ENCODE data around the gene ATXN1. TPM values are rescaled to one million over a fixed set of nuclear protein-coding genes. Genes with fewer than 3 reads are reported as not detected.

Gene ATXN1
- total and polyA plus RNA-seq, 2 experiments from 2014 or later: 4.8 to 9.1 TPM

DNA sequence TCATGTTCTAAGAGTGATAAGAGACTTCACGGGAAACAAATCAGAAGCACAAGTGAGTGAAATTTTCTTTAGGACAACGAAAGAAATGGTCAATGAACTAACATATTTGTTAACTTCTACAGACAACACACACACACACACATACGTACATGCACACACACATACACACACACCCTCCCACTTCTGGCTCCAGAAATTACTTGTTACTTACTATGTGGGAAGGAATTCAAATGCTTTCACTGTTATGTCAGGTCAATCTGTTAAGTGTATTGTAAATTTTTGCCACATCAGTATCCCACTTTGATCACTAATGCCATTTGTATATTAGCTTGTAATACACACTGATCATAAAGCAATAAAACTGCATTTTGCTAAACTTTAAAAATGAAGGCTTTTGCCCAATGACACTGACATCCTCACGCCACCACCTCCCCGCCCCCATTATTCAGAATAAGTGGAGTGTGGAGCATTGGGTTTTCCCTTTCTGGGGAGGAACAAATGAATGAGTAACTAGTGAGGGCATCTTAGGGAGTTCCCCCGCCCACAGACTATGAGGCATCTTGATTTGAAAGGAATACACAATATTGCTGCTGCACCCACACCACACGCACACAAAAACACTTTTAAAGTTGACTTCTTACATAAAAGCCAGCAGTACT is 76.2 kb downstream of the ATXN1 start (continued):
- TF ChIP-seq, protein P1, sequence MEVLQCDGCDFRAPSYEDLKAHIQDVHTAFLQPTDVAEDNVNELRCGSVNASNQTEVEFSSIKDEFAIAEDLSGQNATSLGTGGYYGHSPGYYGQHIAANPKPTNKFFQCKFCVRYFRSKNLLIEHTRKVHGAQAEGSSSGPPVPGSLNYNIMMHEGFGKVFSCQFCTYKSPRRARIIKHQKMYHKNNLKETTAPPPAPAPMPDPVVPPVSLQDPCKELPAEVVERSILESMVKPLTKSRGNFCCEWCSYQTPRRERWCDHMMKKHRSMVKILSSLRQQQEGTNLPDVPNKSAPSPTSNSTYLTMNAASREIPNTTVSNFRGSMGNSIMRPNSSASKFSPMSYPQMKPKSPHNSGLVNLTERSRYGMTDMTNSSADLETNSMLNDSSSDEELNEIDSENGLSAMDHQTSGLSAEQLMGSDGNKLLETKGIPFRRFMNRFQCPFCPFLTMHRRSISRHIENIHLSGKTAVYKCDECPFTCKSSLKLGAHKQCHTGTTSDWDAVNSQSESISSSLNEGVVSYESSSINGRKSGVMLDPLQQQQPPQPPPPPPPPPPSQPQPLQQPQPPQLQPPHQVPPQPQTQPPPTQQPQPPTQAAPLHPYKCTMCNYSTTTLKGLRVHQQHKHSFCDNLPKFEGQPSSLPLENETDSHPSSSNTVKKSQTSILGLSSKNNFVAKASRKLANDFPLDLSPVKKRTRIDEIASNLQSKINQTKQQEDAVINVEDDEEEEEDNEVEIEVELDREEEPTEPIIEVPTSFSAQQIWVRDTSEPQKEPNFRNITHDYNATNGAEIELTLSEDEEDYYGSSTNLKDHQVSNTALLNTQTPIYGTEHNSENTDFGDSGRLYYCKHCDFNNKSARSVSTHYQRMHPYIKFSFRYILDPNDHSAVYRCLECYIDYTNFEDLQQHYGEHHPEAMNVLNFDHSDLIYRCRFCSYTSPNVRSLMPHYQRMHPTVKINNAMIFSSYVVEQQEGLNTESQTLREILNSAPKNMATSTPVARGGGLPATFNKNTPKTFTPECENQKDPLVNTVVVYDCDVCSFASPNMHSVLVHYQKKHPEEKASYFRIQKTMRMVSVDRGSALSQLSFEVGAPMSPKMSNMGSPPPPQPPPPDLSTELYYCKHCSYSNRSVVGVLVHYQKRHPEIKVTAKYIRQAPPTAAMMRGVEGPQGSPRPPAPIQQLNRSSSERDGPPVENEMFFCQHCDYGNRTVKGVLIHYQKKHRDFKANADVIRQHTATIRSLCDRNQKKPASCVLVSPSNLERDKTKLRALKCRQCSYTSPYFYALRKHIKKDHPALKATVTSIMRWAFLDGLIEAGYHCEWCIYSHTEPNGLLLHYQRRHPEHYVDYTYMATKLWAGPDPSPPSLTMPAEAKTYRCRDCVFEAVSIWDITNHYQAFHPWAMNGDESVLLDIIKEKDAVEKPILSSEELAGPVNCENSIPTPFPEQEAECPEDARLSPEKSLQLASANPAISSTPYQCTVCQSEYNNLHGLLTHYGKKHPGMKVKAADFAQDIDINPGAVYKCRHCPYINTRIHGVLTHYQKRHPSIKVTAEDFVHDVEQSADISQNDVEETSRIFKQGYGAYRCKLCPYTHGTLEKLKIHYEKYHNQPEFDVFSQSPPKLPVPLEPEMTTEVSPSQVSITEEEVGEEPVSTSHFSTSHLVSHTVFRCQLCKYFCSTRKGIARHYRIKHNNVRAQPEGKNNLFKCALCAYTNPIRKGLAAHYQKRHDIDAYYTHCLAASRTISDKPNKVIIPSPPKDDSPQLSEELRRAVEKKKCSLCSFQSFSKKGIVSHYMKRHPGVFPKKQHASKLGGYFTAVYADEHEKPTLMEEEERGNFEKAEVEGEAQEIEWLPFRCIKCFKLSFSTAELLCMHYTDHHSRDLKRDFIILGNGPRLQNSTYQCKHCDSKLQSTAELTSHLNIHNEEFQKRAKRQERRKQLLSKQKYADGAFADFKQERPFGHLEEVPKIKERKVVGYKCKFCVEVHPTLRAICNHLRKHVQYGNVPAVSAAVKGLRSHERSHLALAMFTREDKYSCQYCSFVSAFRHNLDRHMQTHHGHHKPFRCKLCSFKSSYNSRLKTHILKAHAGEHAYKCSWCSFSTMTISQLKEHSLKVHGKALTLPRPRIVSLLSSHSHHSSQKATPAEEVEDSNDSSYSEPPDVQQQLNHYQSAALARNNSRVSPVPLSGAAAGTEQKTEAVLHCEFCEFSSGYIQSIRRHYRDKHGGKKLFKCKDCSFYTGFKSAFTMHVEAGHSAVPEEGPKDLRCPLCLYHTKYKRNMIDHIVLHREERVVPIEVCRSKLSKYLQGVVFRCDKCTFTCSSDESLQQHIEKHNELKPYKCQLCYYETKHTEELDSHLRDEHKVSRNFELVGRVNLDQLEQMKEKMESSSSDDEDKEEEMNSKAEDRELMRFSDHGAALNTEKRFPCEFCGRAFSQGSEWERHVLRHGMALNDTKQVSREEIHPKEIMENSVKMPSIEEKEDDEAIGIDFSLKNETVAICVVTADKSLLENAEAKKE (CRISPR knock-in tag; IDR thresholded peaks at IDR 0.05): no peak
- TF ChIP-seq, protein P2, sequence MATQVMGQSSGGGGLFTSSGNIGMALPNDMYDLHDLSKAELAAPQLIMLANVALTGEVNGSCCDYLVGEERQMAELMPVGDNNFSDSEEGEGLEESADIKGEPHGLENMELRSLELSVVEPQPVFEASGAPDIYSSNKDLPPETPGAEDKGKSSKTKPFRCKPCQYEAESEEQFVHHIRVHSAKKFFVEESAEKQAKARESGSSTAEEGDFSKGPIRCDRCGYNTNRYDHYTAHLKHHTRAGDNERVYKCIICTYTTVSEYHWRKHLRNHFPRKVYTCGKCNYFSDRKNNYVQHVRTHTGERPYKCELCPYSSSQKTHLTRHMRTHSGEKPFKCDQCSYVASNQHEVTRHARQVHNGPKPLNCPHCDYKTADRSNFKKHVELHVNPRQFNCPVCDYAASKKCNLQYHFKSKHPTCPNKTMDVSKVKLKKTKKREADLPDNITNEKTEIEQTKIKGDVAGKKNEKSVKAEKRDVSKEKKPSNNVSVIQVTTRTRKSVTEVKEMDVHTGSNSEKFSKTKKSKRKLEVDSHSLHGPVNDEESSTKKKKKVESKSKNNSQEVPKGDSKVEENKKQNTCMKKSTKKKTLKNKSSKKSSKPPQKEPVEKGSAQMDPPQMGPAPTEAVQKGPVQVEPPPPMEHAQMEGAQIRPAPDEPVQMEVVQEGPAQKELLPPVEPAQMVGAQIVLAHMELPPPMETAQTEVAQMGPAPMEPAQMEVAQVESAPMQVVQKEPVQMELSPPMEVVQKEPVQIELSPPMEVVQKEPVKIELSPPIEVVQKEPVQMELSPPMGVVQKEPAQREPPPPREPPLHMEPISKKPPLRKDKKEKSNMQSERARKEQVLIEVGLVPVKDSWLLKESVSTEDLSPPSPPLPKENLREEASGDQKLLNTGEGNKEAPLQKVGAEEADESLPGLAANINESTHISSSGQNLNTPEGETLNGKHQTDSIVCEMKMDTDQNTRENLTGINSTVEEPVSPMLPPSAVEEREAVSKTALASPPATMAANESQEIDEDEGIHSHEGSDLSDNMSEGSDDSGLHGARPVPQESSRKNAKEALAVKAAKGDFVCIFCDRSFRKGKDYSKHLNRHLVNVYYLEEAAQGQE (IDR thresholded peaks at IDR 0.05; ENCODE audit: unreplicated experiment): no peak

DNA sequence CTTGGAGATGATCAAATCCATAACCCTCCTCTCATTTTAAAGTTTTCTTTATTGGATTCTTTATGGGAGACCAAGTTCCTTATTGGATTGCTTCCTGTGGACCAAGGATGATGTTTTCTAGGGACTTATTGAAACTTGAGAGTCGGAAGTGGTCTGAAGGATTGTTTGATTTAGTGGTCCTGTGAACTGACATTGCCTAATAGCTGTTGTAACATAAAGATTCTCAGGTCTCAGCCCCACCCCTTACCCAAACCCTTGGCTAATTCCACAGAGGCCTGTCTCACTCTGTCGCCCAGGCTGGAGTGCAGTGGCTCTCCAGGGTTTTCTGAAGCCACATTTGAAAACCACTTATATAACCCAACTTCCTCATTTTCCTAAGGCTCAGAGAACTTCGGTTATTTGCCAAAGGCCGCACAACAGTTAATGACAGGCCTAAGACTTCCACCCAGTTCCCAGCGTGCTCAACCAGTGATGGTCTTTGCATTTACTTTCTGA is 77.0 kb downstream of the ATXN1 start:
- Mint-ChIP-seq H3K27me3 (ENCODE audit: insufficient read depth, low read depth, poor library complexity) (peaks cover 3% of the 10 kb centered on the region), H3K4me1 (peaks cover 9% of the 10 kb centered on the region; the same call in 2 of the 3 replicates), H3K27ac (no peak overlapping the region), H3K9me3 (no peaks in the 10 kb centered on the region), H3K36me3 (ENCODE audit: low read depth) (no peaks in the 10 kb centered on the region), H3K4me3 (no peak overlapping the region)
- H3F3A ChIP-seq (replicated peaks; ENCODE audit: low read depth): no peaks in the 10 kb centered on the region
- H3K27me3 ChIP-seq (ENCODE audit: insufficient read depth): no peaks in the 10 kb centered on the region
- no peak overlapping the region for H2AFZ ChIP-seq
- H3K9me2 ChIP-seq (ENCODE audit: insufficient read depth): no peaks in the 10 kb centered on the region
- no peak overlapping the region for H3K27ac ChIP-seq (ENCODE audit: low read depth)
- DNase-seq (ENCODE audit: low spot score): no peak
- H3K79me2 ChIP-seq (replicated peaks; ENCODE audit: insufficient read depth): no peaks in the 10 kb centered on the region
- H3K4me3 ChIP-seq: no peak overlapping the region
- no peak overlapping the region for H3K4me2 ChIP-seq
- no peaks in the 10 kb centered on the region for H4K20me1 ChIP-seq (replicated peaks; ENCODE audit: insufficient read depth)
- H3K4me1 ChIP-seq (ENCODE audit: insufficient read depth): 0 out of 2 replicates have a peak, but pooled peaks cover 6% of the 10 kb centered on the region
- no peaks in the 10 kb centered on the region for H3K36me3 ChIP-seq (ENCODE audit: insufficient read depth)
- ATAC-seq: no peak
- no peak for TF ChIP-seq EZH2 (IDR thresholded peaks at IDR 0.05; ENCODE audit: low read depth, unreplicated experiment)
- no peak for TF ChIP-seq NANOG (IDR thresholded peaks at IDR 0.05; ENCODE audit: borderline replicate concordance)
- no peak for TF ChIP-seq POLR2AphosphoS5 (IDR thresholded peaks at IDR 0.05; ENCODE audit: low read depth)
- TF ChIP-seq, protein P2 (IDR thresholded peaks at IDR 0.05; ENCODE audit: unreplicated experiment): no peak

Measured in GM23338 (cell line).